ENCODE measurements around the gene MARK2.
A peak's percentile ranks its signal among the peaks of the same experiment; 100 is the strongest.

Gene MARK2

DNA sequence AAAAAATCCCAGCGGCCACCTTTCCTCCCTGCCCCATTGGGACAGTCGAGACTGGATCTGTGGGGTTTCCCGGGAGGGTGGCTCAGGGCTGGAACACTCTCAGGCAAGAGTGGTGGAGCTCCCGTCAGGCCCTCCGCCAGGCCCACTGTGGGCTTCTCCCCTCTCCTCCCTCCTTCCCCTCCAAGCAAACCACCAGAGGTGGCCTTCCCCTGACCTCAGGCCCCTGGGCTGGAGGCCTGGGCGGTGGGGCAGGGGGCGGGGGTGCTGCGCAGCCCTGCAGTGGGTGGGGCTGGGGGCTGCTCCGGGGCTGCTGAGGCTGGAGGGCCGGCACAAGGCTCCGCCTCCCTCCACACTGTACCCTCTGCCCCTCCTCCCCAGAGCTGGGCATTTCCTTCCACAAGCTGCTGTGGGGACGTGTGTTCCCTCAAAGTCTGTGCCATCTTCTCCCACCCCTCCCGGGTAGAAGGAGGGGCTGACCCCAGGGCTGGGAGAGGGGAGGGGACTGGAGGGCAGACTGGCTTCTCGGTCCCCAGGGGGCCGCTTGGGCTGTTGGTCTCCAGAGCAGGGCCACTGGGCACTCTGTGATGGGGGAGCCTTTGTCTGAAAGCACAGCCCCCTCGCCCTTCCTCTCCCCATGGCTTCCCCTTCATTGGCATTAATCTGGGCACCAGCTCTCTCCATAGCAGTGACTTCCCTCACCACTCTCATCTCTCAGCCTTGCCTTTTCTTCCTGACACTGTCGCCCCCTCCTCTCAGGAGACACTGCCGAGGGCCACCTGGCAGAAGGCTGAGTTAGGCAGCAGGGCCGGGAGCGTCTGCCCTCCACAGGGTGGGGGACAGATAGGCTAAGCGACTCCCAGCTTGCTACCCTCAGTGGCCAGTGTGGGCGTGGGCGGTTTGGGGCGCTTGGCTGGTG is 70.9 kb downstream of the MARK2 start:
- no peak for DNase-seq (ENCODE audit: low spot score)

DNA sequence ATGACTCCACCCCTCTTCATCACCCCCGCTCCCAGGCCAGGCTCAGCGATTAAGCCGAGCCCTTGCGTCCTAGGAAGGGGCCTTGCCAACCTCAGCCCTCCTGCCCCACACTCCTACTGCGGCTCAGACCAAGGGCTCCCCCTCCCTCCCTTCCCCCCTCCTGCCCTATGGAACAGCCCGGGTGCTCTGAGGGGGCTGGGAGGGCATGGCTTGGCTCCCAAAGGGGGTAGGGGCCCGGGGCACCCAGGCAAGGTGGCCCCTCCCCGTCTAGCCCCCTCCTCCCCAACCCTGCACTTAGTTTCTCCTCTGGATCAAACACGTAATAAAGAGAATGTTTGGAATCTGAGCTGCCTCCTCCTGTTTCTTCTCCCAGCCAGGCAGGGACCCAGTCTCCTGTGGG is 71.8 kb downstream of the MARK2 start:
- no peak for DNase-seq (ENCODE audit: low spot score)

DNA sequence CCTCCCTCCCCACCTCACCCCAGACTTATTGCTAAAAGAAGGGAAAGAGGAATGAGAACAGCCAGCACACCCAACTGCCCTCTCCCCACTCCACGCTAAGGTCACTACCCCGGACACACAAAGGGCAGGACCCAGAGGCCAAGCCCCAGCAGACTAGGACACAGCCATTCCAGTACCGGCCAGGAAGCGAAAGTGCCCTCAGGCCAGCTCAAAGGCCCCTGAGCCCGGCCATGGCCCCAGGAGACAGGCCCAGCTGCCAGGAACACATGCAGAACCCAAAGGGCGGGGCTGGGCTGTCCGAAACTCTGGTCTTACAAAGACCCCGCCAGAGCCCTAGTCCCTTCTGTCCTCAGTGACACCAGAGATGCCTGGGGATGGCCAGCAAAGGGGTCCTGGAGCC is 72.5 kb downstream of the MARK2 start:
- DNase-seq (ENCODE audit: low spot score) = no peak

DNA sequence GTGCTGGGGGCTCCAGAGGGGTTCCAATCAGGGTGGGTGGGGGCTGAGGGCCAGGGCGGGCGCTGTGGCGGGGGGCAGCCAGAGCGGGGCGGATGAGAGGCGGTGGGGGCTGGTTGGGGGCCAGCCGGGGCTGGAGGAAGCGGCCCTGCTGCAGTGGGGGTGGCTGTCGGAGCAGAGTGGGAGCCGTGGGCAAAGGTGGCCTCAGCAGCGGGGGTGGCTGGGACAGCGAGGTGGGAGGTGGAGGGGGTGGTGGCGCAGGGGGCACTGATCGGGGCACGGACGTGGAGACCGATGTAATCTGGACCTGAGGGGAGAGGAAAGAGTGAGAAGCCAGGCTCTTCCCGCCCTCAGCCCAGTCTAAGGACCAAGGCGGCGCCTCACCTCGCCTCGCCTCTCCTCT is 73.0 kb downstream of the MARK2 start:
- DNase-seq (ENCODE audit: low spot score) = no peak

DNA sequence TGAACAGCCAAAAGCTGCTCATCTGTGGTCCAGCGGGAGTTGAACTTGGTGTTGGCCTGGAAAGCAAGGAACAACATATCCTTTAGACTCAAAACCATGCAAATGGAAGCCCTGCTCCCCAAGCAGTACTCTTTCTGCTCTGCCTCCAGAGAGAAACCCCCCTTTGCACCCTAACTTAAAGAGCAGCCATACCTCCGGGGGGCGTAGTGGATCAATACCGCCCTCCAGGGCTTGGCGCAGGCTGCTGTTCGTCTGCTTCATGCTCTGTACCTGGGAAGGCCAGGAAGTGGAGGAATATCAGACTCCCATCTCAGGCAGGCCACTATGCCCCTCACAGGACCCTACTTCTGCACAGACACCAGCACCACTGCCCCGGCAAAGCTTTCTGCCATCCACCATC is 73.8 kb downstream of the MARK2 start:
- DNase-seq (ENCODE audit: low spot score) = no peak

DNA sequence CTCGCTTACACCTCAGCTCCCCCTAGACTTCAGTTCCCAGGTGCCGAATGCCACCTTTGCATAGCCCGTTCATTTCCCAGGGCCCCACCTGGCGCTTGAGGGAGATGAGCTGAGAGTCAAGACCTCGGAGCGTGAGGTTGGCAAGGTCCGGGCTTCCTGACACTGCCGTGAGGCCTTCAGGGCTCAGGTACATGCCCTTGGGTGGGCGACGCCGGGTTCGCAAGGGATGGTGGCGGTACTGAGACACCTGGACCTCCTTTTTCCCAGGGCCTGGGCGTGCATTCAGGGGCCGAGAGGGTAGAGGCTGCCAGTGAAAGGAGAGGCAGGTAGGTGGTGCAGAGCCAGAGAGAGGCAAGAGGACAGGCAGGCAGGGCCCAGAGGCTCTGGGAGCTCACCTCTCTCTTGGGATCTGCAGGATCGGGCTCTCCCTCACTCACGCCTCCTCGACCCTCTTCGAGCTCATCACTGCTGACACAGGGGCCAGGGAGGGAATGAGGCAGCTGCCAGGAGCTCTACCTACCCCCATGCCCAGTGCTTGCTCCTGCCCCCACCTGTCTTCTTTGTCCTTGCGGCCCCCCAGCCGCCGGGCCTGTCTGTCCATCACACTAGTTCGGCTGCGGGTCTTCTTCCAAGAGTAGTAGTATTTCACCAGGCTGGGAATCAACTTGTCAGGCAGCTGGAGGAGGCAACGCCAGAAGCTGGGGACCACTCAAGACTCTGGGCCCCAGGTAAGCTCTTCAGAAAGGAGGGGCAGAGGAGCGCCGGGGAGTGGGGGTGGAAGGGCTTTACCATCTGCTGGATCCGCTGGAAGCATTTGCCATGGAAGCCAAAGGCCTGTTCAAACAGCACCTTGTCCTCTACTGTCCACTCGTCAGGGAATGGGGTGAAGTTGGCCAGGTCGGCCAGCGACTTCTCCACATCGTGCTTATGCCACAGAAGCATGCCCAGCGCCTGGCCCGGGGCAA is 75.2 kb downstream of the MARK2 start:
- DNase-seq (ENCODE audit: low spot score) = no peak

DNA sequence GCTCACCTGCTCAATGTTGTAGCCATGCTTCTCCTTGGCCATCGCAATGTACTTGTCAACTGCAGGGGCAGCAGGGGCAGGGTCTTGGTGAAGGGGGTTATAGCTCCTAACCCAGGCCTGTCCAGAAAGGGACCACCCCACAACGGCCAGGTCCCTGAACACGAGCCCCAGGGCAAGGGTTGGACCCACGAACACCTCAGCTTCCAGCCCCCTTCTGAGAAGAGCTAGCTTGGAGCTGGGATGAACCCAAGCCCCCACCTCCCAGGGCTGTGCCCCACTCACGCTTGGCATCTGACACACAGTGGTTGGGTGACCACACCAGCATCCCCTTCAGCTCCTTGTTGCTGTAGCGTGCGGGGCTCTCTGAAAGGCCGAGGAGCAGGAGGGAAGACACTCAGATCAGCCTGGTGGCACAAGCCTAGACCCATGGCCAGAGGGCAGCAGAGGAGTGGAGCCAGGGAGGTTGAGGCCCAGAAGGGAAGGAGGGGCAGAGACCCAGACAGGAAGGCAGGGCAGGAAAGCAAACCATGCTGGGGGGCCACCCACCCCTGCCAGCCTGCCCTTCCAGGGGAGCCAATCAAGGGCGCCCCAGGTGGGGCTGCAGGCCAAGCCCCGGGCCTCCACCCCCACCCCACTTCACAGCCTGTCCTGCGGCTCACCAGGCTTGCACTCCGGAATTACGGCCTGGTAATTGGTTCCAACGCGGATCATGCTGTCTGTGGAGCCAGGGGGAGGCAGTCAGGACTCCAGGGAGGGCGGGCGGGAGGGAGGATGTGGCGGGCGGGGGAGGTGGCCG is 76.2 kb downstream of the MARK2 start:
- no peak for DNase-seq (ENCODE audit: low spot score)

DNA sequence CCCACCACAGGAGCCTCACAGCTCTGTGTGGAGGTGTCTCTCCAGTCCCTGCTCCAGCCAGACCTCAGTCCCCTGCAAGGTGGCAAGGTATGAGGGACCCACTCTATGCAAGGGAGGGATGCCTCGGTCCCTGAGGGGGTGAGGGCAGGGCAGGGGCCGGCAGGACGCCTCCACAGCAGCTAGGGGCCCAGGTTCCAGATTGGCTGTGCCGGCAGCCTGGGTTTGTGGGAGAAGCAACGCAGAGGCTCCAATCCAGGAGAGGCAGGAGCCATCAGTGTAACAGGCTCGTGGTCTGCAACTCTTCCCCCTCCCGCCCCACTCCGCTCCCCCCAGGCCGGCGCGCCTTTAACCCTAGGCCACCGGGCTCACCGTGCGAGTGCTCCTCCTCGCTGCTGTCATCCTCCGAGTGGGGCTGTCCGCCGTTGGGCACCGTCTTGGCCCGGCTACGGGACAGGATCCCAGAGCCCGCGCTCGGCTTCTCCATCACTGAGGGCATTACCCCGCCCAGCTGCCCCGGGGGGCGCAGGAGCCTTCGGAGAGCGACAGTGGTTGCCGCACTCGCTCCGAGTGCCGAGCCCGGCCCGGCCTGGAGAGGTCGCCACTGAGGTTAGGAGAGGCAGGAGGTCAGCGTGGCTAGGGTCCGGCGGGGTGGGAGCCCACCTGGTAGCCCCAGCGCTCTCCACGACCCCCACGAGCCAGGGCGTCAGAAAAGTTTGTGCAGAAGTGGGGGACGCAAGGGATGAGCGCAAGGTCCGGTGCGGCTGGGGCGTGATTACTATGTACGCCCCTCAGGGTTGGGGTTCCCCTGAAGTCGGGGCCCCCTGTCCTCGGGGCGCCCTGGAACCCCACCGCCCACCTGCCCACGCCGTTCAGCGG is 77.3 kb downstream of the MARK2 start:
- DNase-seq (ENCODE audit: low spot score) = no peak

DNA sequence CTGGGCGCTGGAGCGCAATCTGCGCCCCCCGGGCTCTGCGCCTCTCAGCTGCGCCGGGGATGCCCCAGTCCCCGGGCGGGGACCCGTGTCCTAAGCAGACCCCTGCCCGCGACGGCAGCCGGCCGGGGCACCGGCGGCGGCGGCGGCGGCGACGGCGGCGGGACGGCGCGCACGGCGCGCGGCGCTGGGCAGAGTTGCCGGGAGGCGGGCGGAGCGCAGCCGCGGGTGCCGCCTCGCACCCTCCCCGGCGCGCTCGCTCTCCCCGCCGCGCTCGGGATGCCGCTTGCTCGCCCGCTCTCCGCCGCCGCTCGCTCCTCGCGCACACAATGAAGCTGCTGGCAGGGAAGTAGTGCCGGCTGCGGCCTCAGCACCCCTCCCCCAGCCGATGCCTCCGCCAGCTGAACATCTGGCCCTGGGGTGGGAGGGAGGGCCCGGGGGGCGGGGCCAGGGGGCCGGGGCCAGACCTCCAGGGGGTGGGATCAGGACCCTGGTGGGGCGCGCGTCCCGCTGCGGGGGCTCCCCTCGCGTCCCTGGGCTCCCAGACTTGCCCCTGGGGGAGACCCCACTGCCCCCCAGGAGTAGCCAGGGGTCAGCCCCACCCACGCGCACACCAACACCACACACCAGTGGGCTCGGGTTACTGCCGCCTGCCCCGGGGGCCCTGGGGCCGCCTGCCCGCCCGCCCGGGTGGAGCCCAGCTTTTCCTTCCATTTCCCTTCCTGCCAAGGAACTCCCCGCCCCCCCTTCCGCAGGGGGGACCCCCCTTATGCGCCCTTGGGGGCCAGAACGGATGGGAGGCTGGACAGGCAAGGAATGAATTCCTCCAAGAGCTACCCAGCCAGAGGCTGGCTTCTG is 78.2 kb downstream of the MARK2 start, which contains the start of gene RCOR2:
Gene RCOR2 (minus strand): TSS at position 328 of the 855 bp plus-strand sequence. CDS start 708 bp downstream, outside the sequence.
- peak; percentile 94 for DNase-seq (ENCODE audit: low spot score)

DNA sequence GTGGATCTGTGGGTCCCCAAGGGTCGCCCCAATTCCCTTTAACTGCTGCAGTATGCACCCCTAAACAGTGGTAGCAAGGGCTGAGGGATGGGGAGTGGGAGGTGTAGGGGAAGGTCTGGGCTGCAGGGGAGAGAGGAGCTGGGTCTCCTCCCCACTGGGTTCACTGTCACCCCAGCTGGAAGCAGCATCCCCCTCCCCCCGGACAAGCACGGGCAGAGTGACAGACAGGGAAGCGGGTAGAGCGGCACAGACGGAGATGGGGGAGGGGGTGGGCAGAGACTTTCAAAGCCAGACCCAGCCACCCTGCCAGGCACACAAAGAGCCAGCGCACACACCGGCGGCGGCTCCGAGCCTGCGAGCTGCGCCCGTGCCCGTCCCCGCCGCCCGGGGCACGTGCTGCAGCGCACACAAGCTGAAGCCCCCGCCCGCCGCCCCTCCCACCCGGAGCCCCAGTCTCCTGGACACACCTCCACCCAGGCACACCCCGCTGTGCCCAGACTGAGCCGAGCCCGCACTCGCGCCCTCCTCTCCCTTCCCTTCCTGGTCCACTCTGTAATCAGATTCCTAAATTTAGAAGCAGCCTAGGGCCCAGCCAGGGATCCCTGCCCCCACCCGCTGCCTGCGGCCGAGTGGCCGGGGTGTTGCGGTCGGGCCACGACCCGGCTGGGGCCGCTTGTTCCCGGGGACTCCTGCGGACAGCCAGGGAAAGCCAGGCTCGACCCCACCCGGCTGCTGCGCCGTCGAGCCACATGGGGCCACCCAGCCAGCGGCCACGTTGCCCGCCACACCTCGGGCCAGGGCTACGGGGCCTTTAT is 79.0 kb downstream of the MARK2 start:
- DNase-seq (ENCODE audit: low spot score) = peak; percentile 87

DNA sequence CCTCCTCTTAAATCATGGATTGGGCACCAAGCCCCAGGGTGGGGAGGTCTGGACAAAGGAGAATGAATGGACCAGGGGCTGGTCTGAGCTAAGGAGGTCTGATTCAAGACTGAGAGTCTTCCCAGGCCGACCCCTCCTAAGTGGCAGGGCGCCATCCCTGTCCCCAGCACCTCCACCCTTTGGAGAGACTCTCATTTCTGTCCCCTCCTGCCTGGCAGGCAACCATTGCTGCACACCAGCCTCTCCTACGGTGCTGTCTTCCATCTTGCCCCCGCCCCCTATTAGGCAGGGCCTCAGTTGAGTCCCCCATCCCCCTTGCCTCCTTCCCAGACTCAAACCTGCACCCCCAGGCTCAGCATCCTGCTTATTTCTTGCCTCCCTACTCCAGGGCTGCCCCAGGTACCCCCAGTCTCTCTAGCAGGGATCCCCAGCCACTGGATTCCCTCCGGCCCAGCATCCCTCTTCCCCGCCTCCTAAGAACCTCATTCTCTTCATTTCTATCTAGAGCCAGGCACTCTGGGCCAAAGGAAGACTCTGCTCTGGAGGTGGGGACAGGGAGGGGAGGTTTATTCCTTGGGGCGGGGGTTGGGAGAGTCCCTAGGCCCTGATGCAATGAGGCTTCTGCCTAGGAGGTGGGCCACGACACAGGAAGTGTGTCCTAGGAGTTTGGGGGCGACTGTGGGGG is 79.7 kb downstream of the MARK2 start:
- DNase-seq (ENCODE audit: low spot score) = peak; percentile 81

DNA sequence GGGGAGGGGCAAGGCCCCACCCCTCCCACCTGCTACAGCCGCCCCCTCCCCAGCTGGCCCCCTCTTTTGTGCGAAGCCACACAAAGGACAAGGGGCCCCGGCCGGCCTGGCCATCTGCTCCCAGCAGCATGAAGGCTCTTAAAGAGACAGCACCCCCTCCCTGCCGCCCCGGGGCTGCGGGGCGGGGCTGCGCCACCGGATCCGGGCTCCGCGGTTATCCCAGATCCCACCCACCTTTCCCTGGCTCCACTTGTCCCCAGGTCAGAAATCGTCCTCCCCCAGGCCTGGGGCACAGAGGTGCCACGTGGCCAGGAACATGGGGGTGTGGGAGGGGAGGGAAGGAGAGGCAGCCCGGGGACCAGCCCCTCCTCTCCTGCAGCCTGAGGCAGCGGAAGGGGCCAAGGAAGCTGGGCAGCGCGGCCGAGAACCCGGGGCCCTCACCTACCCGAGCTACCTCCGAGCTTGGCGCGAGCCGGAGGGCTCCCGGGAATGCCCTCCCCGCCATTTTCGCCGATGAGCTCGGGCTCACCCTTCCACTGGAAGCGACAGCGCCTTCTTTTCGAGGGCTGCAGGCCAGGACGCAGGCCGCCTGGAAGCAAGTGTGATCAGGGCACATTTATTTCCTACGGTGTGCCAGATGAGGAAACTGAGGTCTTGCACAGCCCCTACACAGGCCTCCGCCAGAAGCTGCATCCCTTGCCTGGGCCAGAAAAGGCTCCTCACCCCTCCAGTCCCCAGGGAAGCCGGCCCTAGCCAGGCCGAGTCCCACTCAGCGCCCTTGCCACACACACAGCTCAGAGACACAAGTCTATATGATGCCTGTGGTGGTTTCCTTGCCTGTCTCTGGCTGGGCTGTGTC is 80.6 kb downstream of the MARK2 start:
- no peak for DNase-seq (ENCODE audit: low spot score)

DNA sequence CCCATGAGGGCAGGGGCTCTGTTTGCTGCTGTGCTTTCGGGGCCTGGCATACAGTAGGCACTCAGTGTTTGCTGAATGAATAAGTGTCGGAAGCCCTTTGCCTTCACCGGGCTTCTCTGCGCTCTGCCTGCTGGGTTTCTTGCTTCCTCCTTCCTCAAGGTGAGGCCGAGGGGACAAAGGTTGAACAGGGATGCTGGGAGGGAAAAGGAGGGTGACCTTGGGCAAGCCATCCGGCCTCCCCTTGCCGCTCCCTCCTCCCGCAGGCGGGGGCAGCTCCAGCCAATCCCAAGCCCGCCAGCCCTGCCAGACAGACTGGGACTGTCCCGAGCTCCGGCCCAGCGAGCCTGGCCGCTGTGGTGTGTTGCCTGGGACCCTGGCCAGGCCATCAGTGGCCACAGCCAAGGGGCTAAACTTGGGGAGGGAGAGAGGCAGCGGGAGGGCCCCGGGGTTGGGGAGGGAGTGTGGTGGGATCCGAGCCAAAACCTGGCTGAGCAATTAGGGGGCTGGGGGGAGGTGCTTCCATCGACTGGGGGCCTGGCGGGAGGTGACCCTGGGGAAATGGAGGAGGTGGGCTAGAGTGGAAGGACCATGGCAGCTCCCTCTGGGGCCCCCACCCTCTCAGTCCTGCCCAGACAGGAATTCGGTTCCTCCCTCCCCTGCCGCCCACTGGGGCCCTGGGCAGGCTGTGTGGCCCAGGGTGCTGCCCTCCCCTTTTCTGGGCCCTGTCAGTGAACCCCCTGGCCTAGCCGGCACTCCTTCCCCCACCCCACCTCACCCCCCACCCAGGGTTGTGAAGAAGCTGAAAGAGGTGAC is 81.4 kb downstream of the MARK2 start:
- peak; percentile 85 for DNase-seq (ENCODE audit: low spot score)

DNA sequence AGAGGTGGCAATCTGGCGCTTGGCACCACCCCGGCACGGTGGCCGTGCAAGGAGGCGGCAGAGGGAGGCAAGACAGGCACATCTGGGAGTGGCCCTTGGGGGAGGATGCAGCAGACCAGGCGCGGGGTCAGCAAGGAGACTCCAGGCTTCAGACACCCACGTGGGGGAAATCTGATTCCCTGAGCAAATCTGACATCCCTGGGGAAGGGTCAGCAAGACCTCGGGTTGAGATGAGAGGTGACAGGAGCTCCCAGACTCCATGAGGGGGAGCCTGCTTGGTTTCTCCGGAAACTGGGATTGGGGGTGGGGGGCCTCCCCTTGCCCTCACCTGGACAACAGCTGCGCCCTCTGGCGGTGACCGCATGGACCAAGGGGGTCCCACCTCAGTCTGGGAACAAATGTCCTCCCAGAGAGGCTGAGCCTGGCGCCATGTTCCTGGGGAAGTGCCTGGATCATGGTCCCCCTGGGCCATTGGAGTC is 82.1 kb downstream of the MARK2 start:
- no peak for DNase-seq (ENCODE audit: low spot score)

DNA sequence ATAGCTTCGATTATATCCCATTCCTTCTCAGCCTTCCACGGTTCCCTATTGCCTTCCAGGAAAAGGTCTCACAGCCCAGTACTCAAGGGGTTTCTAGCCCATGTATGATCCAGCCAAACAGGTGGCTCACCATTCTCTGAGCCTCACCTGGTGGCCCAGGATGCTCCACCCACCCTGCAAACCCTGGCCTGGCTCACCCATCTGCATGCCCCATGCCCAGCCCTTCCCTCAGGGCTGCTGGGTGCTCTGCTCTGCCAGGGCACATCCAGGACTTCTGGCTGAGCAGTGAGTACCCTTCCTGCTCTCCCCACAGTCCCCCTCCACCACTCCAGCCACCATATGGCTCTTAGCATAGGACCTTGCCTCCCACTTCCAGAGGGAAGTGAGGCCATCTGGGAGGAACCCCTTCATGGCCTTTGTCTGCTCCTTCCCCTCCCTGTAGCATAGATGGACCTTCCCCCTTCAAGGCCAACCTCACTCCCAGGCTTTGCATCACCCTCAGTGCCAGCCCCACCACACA is 83.8 kb downstream of the MARK2 start:
- no peak for DNase-seq (ENCODE audit: low spot score)

DNA sequence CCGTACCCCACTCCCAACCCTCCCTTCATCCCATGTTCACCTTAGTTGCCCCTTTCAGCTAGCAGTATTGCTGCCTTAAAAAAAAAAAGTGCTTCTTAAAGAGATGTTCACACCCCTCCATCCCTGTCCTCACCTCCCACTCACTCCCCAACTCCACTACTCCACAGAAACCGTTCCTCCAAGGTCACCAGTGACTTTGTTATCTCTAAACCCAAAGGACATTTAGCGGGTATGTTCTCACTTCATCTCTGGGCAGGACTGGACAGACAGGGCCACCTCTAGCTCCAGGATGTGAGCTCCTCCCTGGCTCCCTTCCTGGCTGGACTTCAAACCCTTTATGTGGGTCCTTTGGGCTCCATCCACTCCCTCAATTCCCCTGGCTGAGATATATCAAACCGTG is 84.4 kb downstream of the MARK2 start:
- no peak for DNase-seq (ENCODE audit: low spot score)
